Activated CD4-positive, alpha-beta T cell treated with anti-CD3 and anti-CD28 coated beads for 24 hours (primary cell): Measurements from ENCODE around the gene ADCY10.
"Not testable (repeated sequence)": the region's sequence is repeated elsewhere in the genome, so short reads cannot be mapped to it uniquely, and the experiment has no call there.

Experiments
- DNase-seq, 2 donors: peaks; one replicate each; pipeline ENCODE4 v3.0.0-alpha.2; 2020; ENCODE audit warnings: low read depth in 2 of 2

Gene ADCY10

GRCh38 chr1:167881786-167882185 is 32.1 kb downstream of the ADCY10 start:
- DNase-seq: no peak

GRCh38 chr1:167881069-167881468 is 32.9 kb downstream of the ADCY10 start:
- no peak for DNase-seq

DNA sequence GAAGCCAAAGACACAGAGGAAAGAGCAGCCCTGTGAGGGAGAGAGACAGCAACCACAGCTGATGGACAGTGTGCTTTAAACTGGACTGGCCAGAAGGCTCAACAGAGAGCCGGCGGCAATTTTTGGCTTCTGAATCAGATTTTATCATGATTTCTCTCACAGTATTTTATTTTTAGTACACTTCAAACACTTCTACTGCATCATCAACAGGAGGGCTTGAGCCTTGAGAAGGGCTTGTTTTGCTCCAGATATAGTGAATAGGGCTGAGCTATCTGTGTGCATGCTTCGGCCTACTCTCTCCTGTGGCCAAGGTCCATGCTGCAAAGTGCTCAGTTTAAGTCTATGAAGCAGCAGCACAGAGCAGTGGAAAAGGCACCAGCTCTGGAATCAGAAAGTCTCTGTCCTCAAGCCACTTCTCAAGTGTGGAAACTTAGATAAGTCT is 33.3 kb downstream of the ADCY10 start:
- no peak for DNase-seq

GRCh38 chr1:167879508-167879907 is 34.4 kb downstream of the ADCY10 start:
- DNase-seq: no peak

DNA sequence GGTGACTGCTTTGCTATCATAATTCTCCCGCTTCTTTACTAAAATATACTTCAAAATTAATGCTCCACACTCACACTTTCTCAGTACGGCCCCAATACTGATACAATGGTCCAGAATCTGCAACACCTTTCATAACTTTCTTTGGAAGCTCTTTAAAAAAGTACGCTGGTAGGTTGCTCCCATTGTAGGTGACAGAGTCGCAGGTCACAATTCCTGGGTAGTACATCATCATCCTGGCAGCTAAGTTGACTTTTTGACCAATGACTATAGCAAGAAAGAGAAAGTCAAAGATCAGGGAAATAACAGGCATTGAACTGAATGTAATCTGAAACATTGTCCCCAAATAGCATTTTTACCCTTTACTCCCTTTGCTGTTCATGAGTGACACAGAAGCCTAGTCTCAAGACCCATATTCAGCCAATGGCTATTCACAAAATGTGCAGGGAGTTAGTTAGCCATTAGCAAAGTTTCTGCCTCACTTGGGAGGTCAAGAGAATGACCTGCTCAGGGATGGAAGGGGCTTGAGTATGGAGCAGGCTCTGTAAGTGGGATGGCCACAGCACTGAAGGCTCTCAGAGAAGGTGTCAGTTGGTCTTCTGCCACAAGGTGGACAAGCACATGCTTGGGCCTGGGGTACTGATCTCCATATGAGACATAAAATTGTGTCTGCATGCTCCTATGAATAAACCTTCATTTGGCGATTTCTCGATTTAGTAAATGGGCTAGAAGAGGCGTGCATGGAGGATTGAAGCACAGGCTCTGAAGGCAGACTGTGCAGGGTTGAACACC is 35.4 kb downstream of the ADCY10 start:
- DNase-seq: no peak

- no peak for DNase-seq
These were observed 37.2 kb downstream of the ADCY10 start for GRCh38 chr1:167876597-167877175.

- DNase-seq: no peak
These were observed 42.6 kb downstream of the ADCY10 start for GRCh38 chr1:167871331-167871730.

GRCh38 chr1:167869157-167870001 is 44.6 kb downstream of the ADCY10 start:
- not testable (repeated sequence) for DNase-seq

DNA sequence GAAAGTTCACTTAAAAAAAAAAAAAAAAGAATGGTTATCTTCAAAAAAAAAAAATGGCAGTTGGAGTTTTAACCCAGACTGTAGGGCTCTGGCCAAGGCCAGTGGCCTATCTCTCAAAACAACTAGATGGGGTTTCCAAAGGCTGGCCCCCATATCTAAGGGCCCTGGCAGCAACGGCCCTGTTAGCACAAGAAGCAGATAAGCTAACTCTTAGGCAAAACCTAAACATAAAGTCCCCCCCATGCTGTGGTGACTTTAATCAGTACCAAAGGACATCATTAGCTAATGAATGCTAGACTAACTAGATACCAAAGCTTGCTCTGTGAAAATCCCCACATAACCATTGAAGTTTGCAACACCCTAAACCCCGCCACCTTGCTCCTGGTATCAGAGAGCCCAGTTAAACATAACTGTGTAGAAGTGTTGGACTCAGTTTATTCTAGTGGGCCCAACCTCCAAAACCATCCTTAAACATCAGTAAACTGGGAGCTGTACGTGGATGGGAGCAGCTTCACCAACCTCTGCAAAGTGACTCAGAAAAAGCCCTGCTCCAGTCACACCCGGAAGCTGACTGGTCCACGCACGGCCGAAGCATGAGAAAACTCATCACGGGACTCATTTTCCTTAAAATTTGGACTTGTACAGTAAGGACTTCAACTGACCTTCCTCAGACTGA is 47.1 kb downstream of the ADCY10 start:
- not testable (repeated sequence) for DNase-seq

- not testable (repeated sequence) for DNase-seq
These were observed 47.6 kb downstream of the ADCY10 start for GRCh38 chr1:167866326-167866725.

GRCh38 chr1:167865804-167866308 is 48.1 kb downstream of the ADCY10 start:
- DNase-seq: not testable (repeated sequence)

DNA sequence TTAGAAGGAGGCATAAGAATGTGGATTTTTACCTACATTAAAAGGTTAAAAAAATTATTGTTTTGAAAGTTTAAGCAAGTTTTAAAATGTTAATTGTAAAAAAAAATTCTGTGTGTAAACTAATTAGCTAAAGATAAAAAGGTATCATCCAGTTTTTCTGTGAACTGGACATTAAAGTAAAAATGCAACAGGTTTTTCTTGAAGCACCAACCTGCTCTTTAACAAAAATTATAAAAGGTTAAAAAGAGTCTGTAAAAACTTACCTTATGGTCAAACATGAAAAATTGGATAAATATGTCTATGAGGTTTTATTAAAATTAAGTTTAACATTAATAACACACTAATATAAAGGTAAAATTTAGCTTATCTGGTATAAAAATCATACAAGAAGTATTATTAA is 48.7 kb downstream of the ADCY10 start:
- DNase-seq: not testable (repeated sequence)

DNA sequence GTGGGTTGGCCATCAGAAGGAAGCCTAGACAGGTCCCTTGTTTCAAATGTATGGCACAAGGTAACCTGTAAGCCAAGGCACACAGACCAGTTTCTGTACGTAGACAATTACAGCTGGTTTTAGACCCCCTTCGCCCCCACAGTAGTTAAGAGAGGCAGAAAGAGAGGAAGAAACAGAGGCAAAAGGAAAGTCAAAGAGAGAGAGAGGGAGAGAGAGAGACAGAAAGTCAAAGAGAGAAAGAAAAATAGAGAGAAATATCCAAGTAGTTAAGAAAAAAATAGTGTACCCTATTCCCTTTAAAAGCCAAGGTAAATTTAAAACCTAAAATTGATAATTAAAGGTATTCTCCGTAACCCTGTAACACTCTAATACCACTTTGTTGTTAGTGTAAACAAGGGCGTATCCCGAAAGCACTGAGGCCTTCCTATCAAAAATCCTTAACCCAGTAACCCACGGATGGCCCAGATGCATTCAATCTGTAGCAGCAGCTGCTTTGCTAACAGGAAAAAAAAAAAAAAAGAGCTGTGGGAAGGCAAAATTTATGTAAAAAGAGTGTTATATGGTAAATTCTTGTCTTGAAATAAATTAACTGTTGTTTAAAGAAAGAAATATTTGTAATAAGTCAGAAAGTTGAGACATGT is 49.4 kb downstream of the ADCY10 start:
- DNase-seq: no peak

GRCh38 chr1:167863921-167864279 is 50.0 kb downstream of the ADCY10 start:
- DNase-seq: no peak

- not testable (repeated sequence) for DNase-seq
These were observed 50.6 kb downstream of the ADCY10 start for GRCh38 chr1:167863191-167863920.

GRCh38 chr1:167862432-167863076 is 51.4 kb downstream of the ADCY10 start:
- DNase-seq: no peak

DNA sequence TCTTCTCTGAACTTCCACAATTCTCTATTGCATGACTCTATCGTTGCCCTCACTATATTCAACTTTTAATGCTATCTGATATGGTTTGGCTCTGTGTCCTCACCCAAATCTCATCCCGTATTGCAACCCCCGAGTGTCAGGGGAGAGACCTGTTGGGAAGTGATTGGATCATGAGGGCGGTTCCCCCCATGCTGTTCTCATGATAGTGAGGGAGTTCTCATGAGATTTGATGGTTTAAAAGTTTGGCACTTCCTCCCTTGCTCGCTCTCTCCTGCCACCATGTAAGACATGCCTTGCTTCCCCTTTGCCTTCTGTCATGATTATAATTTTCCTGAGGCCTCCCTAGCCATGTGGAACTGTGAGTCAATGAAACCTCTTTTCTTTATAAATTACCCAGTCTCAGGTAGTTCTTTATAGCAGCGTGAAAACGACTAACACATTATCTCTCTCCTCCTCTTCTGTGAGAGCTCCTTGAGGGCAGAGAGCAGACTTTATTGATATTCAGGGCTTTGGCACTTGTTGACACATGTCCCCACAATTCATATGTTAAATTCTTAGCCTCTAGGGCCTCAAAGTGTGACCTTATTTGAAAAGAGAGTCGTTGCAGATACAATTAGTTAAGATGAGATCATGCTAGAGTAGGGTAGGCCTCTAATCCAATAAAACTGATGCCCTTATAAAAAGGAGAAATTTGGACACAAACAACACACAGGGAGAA is 52.1 kb downstream of the ADCY10 start:
- DNase-seq: no peak

GRCh38 chr1:167860231-167860923 is 53.6 kb downstream of the ADCY10 start:
- no peak for DNase-seq
